Cardiac fibroblast (primary cell): ENCODE data around the gene TMEM185B.

Source experiments
- DNase-seq, 2 donors: peaks; one replicate each; pipeline versions ENCODE4 v3.0.0 to v3.0.0-alpha.2; 2010; ENCODE audit warnings: low read depth in 2 of 2
- H3K4me3 ChIP-seq, 2 donors: replicated peaks in 1 of 2; 1 replicate in 1 of 2; 2 replicates in 1 of 2; pipeline ENCODE4 v1.5.1; 2011; ENCODE audit warnings: low read depth in 2 of 2, low read length in 2 of 2, mild to moderate bottlenecking in 2 of 2, moderate library complexity in 1 of 2
- CTCF ChIP-seq: IDR thresholded peaks from one replicate; pipeline ENCODE4 v1.5.1; 2011; ENCODE audit warnings: low read depth, mild to moderate bottlenecking, low read length, inconsistent platforms

The TMEM185B gene

DNA sequence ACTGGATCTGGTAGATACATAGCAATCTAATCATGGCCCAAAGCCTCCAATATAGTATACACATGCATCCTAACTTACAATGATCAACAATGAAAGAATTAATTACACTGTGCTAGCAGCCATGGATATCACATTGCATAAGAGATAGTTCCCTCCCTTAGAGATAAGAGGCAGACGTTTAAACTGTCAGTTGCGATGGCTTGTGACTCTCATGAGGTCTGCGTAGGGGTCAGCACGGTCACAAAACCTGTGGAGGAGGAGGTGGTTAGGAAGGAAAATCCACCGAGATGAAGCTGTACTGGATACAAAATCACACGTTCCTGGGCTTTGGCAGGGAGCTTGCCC is 28.7 kb upstream of the TMEM185B start:
- no peak for DNase-seq
- TF ChIP-seq CTCF: no peak
- peak overlapping the region; percentile 78 to 90 for H3K4me3 ChIP-seq

GRCh38 chr2:120251078-120251477 is 27.9 kb upstream of the TMEM185B start:
- no peak overlapping the region for H3K4me3 ChIP-seq
- no peak for TF ChIP-seq CTCF
- DNase-seq: no peak

- TF ChIP-seq CTCF: no peak
- no peak overlapping the region for H3K4me3 ChIP-seq
- no peak for DNase-seq
Observed at GRCh38 chr2:120250640-120251039, 27.4 kb upstream of the TMEM185B start.

DNA sequence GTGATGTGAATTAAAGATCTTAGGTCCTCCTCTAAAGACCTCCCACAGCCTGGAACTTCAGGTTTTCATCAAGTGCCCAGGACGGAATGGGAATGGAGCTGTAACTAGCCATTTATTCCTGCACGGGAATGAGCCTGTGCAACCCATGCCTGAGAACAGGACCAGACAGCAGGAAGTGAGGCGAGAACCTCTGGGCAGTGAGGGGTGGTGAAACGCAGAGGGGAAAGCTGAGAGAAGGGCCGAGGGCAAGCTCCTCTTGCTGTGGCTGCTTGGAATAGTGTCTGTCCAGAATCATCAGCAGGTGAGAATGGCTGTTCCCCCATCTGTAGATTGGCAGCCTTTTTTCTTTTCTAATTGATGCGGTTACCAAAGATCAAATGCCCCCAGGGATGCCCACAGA is 24.7 kb upstream of the TMEM185B start:
- TF ChIP-seq CTCF: no peak
- no peak overlapping the region for H3K4me3 ChIP-seq
- DNase-seq: no peak

- TF ChIP-seq CTCF: no peak
- no peak overlapping the region for H3K4me3 ChIP-seq
- no peak for DNase-seq
Observed at GRCh38 chr2:120246546-120247300, 23.5 kb upstream of the TMEM185B start.

DNA sequence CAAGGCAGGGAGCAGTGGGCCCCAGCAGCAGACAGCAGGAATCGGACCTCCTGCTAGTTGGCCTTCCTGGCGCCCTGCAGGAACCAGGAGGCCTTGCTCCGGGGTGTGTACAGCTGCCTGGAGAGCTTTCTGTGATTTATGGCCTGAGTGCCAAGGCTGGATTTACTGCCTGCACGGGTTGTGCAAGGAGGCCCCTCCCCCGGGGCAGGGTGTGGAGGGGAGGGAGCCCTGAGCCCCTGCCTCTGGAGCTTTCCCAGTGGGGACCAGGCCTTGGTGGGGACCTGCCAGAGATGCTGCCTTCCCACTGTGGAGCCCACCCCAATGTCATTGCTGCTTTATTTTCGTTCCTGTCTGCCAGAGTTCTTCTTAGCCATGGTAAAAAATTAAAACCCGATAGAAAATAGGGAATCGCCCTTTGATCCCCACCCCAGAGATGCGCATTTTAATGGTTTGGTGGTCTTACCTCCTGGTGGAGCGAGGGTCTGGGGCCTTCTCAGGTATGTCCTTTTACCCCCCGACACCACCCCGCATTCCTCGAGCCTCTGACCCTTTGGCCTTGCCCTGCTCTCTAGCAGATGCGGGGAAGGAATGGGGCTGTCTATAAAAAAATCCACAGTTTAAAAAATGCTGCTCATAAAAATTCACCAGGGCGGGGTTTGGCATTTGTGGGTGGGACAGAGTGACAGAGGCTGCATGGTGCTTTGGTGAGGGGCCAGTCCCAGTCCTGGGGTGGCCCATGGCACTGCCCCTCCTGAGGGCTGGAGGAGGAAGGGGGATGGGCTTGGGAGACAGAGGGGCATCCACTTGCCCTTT is 22.5 kb upstream of the TMEM185B start:
- TF ChIP-seq CTCF: no peak
- peak in 1 of 2 donors; percentile 30 for DNase-seq

More for the DNA sequence above, 22.5 kb upstream of the TMEM185B start:
- H3K4me3 ChIP-seq: no peak overlapping the region
